Fibroblast of skin of right biceps (primary cell): Measurements from ENCODE around the gene FAHD1.
"Not testable (repeated sequence)": the region's sequence is repeated elsewhere in the genome, so short reads cannot be mapped to it uniquely, and the experiment has no call there.

Source experiments
- DNase-seq: peaks from one replicate; pipeline ENCODE4 v3.0.0-alpha.2; 2013

FAHD1 gene

DNA sequence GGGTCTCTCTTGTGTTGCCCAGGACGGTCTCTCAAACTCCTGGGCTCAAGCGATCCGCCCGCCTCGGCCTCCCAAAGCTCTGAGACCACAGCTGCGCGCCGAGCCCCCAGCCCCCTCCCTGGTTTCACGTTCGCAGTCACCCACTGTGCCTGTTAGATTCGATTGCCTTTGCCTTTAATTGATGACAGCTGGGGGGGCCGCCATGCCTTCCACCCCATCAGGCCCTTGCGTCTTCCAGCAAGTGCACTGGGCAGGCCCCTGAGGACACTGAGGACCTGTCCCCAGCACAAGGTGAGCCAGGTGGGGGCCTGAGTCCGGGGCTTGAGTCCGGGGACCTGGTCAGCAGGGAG, 36.8 kb upstream of the FAHD1 start:
- DNase-seq, result no peak

DNA sequence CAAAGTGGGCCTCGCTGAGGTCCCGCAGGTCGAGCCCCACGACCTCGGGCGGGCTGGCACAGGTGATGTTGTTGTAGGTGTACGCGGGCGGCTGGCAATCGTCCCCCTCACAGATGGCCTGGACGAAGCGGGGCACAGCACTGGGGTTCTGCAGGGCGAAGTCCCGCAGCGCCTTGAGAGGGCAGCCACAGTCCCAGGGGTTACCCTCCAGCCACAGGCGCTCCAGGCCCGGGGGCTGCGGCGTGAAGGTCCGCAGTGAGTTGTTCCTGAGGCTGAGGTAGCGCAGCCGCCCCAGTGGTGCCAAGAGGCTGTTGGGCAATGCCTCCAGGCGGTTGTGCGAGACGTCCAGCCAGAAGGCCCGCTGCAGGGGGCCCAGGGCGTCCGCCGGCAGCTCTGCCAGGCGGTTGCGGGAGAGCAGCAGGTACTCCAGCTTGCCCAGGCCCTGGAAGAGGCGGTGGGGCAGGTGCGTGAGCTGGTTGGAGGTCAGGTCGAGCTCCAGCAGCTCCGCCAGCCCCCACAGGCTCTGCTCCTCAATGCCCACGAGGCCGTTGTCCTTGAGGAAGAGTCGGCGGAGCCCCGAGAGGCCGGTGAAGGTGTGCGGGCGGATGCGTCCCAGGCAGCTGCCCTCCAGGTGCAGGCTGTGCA, 36.3 kb upstream of the FAHD1 start:
- DNase-seq, result no peak

DNA sequence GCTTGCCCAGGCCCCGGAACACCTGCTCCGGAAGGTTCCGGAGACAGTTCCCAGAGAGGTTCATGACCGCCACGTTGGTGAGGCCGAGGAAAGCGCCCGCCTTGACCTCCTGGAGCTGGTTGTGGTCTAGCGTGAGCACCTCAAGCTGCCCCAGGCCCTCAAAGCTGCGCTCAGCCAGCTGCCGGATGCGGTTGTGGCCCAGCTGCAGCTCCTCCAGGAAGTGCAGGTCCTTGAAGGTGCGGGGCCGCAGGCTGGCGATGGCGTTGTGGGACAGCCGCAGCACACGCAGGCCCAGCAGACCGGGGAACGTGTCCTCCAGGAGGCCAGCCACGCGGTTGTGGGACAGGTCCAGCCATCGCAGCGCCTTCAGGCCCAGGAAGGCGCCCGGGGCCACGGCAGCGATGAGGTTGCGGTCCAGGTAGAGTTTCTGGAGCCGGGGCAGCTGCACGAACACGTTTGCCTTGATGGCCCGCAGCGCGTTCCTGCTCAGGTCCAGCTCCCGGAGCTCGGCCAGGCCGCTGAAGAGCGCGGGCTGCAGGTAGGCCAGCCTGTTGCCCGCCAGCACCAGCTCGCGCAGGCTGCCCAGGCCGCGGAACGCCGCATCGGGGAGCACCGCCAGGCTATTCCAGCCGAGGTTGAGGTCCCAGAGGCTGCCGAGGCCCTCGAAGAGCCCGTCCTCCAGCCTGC, 35.6 kb upstream of the FAHD1 start:
- no peak for DNase-seq

DNA sequence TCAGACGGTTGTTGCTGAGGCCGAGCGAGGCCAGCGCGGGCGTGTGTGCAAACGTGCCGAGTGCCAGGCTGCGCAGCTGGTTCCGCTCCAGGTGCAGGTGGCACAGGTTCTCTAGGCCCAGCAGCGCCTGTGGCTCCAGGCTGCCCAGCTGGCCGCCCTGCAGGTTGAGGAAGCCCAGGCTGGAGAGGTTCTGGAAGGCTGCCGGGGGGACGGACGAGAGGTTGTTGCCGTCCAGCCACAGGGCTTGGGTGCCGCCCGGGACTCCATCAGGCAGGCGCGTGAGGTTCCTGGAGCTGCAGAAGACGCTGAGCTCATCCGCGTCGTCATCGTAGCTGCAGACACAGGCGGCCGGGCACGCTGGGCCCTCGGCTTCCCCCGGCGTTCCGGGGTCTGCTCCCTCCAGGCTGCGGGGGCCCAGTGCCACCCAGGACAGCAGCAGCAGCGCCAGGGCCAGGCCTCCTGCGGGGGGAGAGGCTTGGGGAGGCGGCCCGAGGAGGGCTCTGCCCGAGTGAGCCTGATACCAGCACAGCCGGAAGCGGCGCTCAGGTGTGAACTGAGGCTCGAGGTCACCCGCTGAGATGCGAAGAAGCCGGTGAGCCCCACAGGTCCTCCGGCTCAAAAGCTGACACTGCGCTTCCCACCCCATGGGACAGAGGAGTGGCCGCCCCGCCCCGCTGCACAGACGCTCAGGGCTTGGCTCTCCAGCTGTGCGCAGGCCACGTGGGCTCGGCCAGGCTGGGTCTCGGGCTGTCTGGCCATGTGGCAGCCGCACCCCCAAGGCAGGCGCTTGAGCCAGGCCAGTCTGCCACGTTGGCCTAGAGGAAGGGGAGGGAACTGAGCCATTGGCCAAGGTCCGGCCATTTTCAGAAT, 34.8 kb upstream of the FAHD1 start:
- no peak for DNase-seq

DNA sequence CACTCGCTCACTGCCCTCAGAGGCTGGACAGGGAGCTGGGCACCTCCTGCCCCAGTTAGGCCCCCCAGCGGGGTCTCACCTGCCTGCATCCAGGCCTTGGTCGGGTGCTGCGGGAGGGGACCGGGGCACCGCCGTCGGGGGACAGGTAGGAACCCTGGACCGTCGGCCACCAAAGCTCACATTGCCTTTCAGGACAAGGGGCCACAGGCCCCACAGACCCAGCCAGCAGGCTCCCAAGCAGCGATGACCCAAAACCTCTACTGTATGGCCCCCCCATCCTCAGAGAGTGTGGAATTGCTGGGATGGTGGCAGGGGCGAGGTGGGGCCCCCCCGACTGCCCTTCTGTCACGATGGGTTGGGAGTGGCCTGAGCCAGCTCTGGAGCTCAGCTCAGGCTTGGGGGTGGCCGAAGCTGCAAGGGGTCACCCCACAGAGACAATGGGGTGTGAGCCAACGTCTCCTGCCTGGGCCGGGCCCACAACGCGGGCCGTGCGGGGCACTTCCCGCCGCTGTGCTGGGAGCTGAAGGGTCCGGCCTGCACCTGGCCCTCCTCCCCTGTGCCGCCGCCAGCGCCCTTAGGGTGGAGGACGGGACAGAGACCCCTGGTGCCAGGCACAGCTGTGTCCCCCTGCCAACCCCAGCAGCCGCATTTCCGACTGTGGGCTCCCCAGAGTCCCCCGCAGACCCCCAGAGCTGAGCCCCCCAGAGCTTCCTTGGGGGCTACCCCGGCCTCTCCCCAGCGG, 34.0 kb upstream of the FAHD1 start:
- DNase-seq, result no peak

DNA sequence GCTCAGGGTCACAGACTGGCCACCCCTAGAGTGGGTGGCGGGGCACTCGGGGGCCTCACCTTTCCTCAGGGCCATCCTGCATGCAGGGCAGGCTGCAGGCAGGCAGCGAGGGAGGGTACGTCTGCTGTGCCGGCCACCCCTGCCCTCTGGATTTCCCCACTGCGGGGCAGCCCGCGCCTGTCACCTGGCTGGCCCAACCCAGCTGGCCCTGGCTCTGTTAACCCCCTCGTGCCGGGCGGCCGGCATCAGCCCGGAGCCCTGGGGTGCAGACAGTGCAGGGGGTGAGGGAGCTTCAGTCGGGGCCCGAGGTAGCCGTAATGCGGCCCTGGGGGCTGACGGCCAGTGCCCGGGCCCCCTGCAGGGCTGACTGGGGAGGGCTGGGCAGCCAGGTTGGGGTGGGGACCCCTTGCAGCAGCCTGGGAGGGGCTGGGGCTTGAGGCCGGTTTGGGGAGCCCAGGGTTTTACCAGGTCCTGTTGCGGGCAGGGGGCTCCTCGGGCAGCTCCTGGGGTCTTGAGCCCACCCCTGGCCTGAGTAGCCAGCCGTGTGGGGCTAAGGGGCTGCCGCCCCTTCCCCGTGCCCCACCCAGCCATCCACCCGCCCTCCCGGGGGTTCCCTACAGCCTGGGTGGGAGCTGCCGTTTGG, 33.3 kb upstream of the FAHD1 start, which contains the start of gene IGFALS:
TSS of gene IGFALS (minus strand) at position 128 of the 643 bp plus-strand sequence. CDS start at position 75, 53 bp downstream.
- DNase-seq, result no peak

DNA sequence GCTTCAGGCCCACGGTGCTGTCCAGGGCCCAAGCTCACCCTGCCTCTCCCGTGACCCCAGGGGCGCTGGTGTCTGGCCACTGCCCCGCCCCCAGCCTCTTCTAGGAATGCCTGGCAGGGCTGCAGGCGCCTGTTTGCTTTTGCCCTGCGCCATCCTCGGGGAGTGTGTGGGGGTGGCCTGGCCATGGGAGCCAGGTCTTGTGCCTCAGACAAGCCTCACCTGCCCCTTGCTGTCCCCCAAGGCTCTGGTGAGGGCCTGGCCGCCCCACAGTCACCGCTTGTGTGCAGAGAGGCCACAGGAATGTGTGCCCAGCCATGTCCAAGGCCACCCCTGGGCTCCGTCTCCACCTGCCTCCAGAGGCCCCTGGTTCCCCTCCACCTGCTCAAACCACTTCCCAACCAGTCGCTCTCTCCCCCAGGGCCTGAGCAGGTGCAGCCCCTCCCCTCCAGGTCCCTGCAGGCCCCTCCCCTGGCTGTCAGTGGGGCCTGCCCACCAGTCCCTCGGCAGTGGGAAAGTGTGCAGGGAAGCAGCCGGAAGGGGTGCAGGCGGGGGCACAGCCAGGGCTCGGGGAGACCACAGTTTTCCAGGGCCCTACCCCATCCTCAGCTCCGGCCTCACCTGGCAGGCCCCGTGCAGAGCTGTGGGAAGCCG, 32.7 kb upstream of the FAHD1 start:
- DNase-seq, result no peak

DNA sequence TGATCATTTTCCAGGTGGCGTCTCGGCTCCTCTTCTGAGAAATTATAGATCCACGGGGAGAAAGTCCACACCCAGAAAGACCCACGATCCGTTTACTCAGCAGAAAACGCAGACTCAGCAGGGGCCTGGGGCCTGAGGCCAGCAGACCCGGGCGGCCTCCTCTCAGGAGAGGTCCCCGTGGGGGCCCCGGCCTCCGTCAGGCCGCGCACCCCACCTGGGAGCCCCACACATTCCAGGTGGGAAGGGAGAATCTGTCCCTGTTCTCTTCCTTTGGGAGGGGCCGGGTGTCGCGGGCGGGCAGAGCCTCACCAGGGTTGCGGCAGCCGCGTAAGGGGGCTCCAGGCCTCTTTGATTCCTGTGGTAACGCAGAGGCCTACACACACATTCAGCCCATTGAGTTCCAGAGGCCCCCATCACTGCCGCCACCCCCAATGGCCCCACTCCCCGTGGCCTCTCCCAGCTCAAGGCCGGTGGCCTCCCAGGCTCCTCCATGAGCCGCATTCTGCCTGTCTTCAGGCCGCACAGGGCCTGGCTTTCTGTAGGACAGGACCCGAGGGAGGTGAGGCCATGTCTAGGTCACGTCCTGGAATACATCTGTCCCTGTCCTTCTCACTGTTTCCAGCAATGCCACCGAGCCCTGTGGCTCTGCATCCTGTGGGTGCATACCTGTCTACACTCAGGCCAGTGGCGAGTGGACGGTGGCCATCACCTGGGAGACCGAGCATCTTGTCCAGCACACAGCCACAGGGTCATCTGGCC, 31.9 kb upstream of the FAHD1 start:
- DNase-seq, result no peak

DNA sequence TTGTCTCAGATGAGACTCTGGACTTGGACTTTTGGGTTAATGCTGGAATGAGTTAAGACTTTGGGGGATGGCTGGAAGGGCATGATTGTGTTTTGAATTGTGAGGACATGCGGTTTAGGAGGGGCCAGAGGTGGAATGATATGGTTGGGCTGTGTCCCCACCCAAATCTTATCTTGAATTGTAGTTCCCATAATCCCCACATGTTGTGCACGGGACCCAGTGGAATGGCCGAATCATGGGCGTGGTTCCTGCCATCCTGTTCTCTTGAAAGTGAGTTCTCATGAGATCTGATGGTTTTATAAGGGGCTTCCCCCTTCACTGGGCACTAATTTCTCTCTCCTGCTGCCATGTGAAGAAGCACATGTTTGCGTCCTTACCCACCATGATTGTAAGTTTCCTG, 27.7 kb upstream of the FAHD1 start:
- DNase-seq, result not testable (repeated sequence)

DNA sequence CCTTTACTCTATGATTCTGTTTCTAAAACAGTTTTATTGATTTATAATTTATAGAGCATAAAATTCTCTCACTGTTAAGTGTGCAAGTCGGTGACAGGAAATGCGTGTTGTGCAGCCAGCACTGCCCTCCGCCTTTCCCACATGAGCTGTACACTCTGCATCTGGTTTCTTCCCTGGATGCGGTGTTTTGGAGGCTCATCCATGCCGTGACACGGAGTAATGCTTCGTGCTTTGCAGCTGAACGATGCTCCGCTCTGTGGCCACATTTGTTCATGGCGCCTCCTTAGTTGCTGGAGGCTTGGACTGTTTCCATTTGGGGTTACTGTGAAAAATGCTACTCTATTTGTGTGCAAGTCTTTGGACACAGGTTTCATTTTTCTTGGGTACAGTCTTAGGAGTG, 26.3 kb upstream of the FAHD1 start:
- DNase-seq, result no peak

DNA sequence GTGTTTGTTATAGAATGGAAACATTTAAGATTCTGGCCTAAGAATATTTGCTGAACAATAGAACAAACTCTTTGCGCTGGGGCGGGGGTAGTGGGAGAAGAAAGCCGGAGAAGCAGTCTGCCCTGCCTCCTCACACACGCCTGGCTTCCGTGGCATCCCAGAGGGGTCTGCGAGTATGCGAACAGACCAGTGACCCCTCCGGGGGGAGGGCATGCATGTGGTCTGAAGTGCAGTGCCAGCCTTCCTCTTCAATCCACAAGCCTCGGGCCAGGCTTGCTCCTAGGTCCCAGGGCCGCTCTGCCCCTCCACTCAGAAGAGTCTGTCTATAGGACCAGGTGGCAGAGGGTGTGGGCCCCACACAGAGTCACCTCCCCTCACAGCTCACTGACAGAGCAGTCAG, 19.4 kb upstream of the FAHD1 start:
- DNase-seq, result no peak

DNA sequence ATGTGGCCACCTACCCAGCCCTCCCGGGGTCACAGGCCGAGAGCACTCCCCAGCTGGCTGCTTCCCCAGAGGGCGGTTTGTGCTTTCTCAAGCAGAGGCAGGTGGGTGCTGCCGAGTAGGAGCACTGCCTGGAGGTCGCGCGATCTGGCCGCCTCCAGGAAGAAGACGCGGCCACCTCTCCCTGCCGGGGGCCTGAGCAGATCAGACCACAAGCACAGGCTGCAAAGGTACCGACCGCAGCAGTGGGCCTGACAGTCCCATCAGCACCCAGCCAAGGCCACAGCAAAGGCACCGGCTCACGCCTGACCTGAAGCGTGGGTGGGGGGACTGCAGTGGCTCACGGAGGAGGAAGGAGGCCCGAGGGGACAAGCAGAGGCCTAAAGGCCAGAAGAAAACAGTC, 18.3 kb upstream of the FAHD1 start:
- DNase-seq, result no peak

DNA sequence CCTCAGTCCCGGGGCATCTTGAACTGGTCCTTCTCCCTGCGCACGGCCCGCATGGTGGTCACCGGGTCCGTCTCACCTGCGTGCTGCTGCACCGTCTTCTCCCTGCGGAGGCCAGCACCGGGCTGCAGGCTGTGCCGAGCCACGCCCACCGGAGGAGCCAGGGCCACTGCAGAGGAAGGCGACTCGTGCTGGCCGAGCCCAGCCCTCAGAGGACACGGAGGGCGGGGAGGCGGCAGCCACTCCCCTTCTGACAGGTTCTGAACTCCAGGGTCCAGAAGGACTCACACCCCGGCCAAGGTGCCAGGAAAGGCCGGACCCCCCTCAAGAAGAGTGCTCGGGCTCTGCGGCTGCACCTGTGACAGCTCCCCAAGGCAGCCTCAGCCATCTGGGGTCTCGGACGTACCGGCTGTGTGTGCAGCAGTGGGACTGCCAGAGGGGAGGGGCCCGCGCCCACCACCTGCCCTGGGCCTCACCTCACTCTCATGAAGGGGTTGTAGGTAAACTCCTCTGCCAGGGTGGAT, 17.7 kb upstream of the FAHD1 start:
- DNase-seq, result no peak

DNA sequence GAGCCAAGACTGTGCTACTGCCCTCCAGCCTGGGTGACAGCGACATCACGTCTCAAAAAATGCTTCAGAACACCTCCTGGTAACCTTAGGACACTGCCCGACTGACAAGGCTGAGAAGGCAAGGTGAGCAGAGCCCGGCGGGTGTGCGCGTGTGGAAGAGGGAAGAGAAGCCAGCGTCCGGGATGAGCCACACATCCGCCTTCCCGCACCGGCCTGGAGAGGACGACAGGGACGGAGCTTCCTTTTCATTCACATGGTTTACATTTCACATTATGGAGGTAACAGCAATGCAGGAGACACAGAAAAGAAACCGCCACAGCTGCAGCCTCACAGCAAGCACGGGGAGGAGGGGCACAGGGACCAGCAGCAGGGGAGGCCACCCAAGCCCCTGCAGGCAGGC, 16.9 kb upstream of the FAHD1 start:
- DNase-seq, result no peak

DNA sequence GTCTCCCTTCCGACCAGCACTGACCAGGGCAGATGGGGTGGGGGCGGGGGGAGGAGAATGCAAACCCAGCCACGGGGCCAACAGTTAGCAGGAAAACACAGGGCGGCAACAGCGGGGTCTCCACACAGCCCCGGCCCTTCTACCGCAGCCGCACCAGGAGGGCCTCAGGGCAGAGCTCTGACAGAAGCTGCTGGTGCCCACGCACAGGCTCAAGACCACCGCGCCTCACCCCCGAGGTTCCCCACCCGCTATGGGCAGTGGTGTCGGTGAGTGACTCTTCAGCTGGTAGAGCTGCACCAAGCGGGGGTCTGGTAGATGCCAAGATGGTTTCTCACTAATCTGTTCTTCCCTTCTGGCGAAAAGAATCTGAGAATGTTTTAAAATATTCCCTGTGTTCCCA, 16.5 kb upstream of the FAHD1 start:
- no peak for DNase-seq

DNA sequence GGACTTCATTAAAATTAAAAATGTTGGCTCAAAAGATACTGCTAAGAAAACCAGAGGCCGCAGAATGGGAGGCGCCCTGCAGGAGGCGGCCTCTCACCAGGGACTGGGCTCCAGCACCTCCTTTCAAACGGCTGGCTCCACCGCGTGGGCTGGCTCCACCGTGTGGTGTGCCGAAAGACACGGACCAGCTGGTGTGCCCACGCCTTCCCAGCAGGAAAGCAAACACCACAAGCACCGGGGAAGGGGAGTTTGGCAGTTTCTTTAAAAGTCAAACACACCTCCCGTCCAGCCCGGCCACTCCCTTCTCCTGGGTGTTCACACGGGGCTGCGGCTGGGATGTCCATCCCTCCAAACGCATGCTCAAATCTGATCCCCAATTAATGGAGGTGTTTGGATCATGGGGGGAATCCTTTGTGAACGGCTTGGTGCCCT, 14.3 kb upstream of the FAHD1 start:
- peak; percentile 52 for DNase-seq

DNA sequence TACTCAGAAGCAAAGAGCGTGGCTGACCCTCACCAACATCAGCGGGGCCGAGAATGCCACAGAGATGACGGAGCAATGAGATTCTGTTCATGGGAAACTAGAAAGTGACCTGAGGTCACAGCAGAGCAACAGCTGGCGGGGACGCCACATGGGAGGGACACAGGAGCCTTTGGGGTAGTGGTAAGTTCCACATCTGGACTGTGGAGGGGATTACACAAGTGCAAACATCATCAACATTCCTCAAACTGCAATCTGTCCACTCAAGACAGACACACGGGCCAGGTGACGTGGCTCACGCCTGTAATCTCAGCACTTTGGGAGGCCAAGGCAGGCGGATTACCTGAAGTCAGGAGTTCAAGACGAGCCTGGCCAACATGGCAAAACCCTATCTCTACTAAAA, 11.5 kb upstream of the FAHD1 start:
- no peak for DNase-seq

DNA sequence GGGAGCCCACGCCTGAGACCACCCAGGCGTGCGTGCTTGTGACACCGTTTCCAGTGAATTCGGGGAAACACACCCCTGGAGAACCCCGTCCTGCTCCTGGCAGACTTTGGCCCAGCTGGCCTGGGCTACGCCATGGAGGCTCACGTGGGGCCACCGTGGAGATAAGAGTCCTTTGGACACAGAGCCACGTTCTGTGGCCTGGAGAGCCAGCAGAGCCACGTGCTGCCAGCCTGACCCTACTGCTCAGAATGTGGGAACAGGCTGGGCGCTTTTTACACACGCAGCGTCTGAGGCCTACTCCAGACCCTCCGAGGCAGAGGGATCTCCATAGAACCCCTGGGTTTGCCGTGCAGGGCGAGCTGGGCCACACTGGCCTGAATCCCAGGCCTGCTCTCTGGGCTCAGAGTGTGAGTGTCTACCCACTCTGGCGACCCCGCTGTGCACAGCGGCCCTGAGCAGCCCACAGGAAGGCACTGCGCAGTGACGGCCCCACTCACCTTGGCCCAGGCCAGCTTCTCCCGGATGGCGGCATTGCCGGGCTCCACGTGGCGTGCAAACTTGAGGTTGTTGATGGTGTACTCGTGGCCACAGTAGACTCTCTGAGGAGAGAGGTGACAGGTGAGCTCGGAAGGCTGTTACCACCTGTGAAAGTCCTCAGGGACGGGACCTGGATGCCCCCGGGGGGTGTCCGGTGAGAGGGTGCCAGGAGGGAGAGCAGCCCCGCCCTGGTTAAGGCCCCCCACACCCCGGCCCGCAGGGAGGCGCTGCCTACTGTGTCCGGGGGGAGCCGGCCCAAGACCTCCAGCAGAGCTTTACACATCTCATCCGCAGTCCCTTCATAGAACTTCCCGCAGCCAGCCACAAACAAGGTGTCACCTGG, 10.4 kb upstream of the FAHD1 start:
- no peak for DNase-seq

DNA sequence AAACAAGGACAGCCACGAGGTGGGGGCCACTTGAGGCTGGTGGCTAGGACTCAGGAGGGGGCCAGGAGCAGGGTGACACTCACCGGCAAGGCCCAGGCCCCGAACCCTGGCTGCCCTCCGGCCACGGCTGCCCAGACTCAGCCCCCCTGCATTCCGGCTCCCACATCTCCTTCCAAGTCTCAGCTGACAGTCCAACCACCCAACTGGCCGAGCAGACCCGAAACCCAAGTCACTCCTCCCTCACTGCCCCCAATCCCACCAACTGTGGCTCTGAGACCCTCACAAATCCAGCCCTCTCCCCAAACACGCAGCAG, 9.8 kb upstream of the FAHD1 start:
- DNase-seq, result no peak

DNA sequence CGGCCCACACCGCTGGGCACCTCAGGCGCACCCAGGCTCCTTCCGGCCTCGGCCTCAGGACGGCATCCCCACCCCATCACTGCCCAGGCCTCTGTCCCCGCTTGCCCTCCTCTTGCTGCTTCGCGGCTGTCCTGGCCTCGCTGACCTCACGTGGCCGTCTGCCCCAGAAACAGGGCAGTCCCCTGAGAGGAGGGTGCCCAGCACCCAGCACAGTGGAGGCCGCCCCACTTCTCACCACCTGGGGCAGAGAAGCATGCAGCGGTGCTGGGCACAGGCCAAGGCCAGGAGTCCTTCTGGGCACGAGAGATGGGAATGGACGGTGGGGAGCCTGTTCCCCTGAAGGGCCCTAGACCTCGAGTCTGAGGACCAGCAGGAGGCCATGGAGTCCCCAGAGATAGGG, 9.3 kb upstream of the FAHD1 start:
- no peak for DNase-seq
